ENCODE results near the gene YAE1. TPM values are rescaled to one million over a fixed set of nuclear protein-coding genes. Genes with fewer than 3 reads are reported as not detected.
"Not testable (repeated sequence)": the region's sequence is repeated elsewhere in the genome, so short reads cannot be mapped to it uniquely, and the experiment has no call there.

YAE1 gene
- total RNA-seq, 2 donors from 2014 or later: 7.1 to 9.0 TPM

DNA sequence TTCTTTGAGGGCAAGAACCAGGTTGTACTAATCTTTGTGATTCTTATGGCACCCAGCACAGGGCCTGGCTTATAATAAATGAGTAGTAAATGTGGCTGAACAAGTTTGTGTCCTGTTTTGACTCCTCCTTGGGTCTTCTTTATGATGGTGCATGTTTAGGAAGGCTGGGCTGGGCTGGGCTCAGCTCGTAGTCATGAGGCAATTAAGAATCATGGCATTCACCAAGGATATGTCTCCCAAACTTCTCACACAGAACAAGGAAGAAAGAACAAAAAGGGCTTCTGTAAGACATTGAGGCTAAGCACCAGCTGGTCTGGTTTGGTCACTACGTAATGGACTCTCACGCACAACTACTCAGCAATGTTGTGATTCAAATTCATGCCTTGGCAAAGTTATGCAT, 30.5 kb upstream of the YAE1 start:
- Mint-ChIP-seq H3K4me3 (no peak overlapping the region), H3K27ac (no peak overlapping the region), H3K36me3 (no peaks in the 10 kb centered on the region), H3K27me3 (peaks cover 4 to 15% of the 10 kb centered on the region in 2 donors), H3K4me1 (ENCODE audit: low read depth in 2 of 2) (no peaks in the 10 kb centered on the region), H3K9me3 (no peaks in the 10 kb centered on the region)
- ATAC-seq (no peak), DNase-seq (ENCODE audit: low spot score) (no peak)

DNA sequence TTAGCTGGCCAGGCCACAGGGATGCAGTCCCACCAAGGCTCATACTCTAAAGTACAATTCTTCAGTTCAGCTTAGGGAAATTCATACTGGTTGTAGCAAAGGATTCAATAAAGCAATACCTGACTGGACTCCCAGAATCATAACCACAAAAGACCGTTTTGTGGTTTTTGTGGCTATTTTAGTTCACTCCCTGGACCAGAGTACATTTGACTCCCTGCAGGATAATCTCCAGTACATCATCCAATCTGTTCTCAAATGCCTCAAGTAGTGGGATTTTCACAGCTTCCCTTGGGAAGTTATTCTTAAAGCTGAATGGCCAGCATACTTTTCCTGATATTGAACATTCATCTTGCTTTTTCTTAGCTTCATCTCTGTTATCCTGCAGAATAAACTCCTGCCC, 29.3 kb upstream of the YAE1 start:
- DNase-seq (ENCODE audit: low spot score) (no peak), ATAC-seq (no peak)
- H3K36me3 Mint-ChIP-seq: no peaks in the 10 kb centered on the region
- peaks cover 7 to 20% of the 10 kb centered on the region in 2 donors for H3K27me3 Mint-ChIP-seq
- H3K4me1 Mint-ChIP-seq (ENCODE audit: low read depth in 2 of 2): no peaks in the 10 kb centered on the region
- H3K9me3 Mint-ChIP-seq: no peaks in the 10 kb centered on the region
- no peak overlapping the region for H3K4me3 Mint-ChIP-seq
- H3K27ac Mint-ChIP-seq: no peak overlapping the region

DNA sequence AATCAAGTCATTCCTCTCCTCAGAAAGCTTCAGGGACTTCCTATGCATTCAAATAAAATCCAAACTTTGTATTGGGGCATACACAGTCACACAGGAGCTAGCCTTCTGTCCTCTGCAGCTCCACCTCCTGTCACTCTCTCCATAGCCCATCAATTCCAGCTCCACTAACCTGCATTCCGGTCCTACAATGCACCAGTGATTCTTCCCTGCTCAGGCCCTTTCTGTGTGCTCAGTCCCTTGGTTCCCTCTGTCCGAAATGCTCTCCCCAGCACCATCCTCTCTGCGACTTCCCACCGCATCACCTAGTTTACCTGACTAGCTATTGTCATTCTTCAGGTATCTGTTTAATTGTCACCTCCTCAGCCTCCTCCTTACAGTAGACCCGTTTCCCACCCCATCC, 26.4 kb upstream of the YAE1 start:
- ATAC-seq (no peak), DNase-seq (ENCODE audit: low spot score) (no peak)
- Mint-ChIP-seq H3K4me1 (ENCODE audit: low read depth in 2 of 2) (no peaks in the 10 kb centered on the region), H3K9me3 (no peaks in the 10 kb centered on the region), H3K36me3 (no peaks in the 10 kb centered on the region), H3K4me3 (no peak overlapping the region), H3K27ac (no peak overlapping the region), H3K27me3 (peaks cover 18 to 34% of the 10 kb centered on the region in 2 donors)

DNA sequence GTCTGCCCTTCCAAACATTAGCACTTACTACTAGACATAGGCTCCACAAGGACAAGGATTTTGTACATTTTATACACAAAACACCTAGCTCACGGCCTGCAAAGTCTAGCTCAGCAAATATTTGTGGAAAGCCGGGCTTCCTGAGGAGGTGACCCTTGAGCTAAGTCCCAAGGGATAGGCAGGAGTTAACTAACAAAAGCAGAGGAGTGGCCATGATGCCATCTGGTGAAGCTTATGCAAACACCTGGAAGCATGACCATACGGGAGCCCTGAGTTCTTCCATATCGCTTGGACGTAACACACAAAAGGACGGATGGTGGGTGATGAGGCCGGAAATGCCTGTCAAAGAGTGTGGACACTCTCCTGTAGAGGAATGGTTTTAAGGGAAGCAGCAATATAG, 25.9 kb upstream of the YAE1 start:
- no peaks in the 10 kb centered on the region for H3K4me1 Mint-ChIP-seq (ENCODE audit: low read depth in 2 of 2)
- DNase-seq (ENCODE audit: low spot score): no peak
- H3K4me3 Mint-ChIP-seq: no peak overlapping the region
- no peak overlapping the region for H3K27ac Mint-ChIP-seq
- peaks cover 18 to 34% of the 10 kb centered on the region in 2 donors for H3K27me3 Mint-ChIP-seq
- ATAC-seq: no peak
- no peaks in the 10 kb centered on the region for H3K9me3 Mint-ChIP-seq
- H3K36me3 Mint-ChIP-seq: no peaks in the 10 kb centered on the region

DNA sequence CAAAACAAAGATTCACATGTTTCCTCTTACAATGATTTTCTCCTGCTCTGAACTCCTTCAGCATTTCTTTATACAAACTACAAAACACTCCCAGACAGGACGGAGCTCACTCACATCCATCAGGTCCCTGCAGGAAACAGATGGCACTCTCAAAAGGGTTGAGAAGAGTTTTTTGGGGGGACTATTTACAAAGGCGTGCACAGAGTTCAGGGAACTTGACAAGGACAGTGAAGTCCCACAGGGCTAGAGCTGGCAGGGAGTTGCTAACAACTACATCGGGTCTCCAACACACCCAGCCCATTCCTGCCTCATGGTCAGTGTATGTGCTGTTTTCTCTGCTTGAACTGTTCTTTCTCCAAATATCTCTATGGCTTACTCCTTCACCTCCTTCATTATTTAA, 24.7 kb upstream of the YAE1 start:
- DNase-seq (ENCODE audit: low spot score): no peak
- Mint-ChIP-seq H3K27me3 (peaks cover 18 to 34% of the 10 kb centered on the region in 2 donors), H3K4me1 (ENCODE audit: low read depth in 2 of 2) (no peaks in the 10 kb centered on the region), H3K36me3 (no peaks in the 10 kb centered on the region), H3K4me3 (no peak overlapping the region), H3K9me3 (no peaks in the 10 kb centered on the region), H3K27ac (no peak overlapping the region)
- no peak for ATAC-seq

DNA sequence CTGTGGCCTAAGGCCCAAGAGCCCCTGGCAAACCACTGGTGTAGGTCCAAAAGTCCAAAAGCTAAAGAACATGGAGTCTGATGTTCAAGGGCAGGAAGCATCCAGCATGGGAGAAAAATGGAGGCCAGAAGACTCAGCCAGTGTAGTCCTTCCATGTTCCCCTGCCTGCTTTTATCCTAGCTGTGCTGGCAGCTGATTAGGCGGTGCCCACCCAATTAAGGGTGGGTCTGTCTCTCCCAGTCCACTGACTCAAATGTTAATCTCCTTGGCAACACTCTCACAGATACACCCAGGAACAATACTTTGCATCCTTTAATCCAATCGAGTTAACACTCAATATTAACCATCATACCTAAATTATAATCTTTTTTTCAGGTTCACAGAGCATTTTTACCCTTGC, 21.4 kb upstream of the YAE1 start:
- Mint-ChIP-seq H3K36me3 (peaks cover 14% of the 10 kb centered on the region), H3K27me3 (peaks cover 22 to 27% of the 10 kb centered on the region in 2 donors)
- not testable (repeated sequence) for H3K27ac Mint-ChIP-seq; H3K9me3 Mint-ChIP-seq; ATAC-seq; H3K4me1 Mint-ChIP-seq (ENCODE audit: low read depth in 2 of 2); H3K4me3 Mint-ChIP-seq; DNase-seq (ENCODE audit: low spot score)

DNA sequence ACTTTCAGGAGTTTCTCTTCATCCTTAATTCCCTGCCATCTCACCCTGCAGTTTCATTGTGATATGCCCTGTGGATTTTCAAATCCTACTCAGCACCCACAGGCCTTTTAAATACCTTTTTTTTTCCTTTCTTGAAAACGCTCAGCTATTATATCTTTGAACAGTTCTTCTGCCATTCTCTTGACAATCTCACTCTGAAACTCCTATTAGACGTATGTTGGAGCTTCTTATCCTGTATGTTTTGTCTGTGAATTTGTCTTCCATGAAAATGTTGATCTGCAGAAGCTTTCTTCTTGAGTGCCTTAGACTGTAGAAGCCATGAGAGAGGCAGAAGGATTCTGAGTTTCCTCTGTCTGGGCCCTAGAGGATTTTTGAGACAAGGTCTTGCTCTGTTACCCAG, 18.9 kb upstream of the YAE1 start:
- Mint-ChIP-seq H3K27ac (no peak overlapping the region), H3K4me3 (no peak overlapping the region), H3K9me3 (peaks cover 7% of the 10 kb centered on the region), H3K27me3 (peaks cover 10 to 20% of the 10 kb centered on the region in 2 donors), H3K4me1 (ENCODE audit: low read depth in 2 of 2) (no peaks in the 10 kb centered on the region), H3K36me3 (peaks cover 14% of the 10 kb centered on the region)
- ATAC-seq (no peak), DNase-seq (ENCODE audit: low spot score) (no peak)

DNA sequence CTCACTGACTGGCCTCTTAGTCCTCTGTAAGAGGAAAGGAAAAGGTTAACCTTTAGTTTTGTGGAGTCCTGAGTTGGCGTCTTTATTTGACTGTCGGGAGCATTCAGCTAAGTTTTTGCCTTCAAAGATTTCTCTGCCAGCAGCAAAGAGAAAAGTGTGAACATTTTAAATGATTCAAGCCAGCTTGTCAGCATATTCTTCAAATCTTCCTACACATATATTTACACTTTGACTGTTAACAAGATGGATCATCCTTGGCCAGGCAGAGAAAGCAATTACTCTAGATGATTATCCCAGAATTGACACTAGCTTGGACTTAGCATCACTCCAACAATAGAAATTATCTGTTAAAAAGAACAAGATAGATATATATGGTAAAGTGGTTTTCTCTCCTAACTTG, 15.8 kb upstream of the YAE1 start:
- Mint-ChIP-seq H3K4me1 (ENCODE audit: low read depth in 2 of 2) (no peaks in the 10 kb centered on the region), H3K4me3 (no peak overlapping the region), H3K36me3 (peaks cover 14% of the 10 kb centered on the region), H3K27ac (no peak overlapping the region), H3K9me3 (peaks cover 7% of the 10 kb centered on the region), H3K27me3 (peaks cover 19 to 20% of the 10 kb centered on the region in 2 donors)
- no peak for ATAC-seq
- no peak for DNase-seq (ENCODE audit: low spot score)

DNA sequence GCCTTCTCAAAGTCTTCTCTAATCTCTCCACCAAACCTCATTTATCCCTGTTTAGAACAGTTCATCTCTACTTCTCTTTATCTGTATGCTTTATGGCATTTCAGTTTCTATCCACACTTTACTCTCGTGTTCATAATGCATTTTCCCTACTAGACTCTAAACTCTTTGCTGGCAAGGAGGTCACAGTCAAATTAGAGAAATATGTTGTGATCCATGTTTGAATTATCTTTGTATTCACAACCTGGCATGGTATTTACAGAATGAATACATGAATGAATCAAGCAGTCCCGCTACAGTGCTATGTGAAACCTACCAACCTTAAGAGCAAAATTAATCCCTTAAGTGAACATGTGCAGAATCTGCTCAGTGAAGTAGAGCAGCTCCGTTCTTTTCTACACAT, 12.8 kb upstream of the YAE1 start:
- no peaks in the 10 kb centered on the region for H3K9me3 Mint-ChIP-seq
- no peak overlapping the region for H3K4me3 Mint-ChIP-seq
- H3K27me3 Mint-ChIP-seq: peaks cover 24 to 43% of the 10 kb centered on the region in 2 donors
- H3K4me1 Mint-ChIP-seq (ENCODE audit: low read depth in 2 of 2): no peaks in the 10 kb centered on the region
- no peak overlapping the region for H3K27ac Mint-ChIP-seq
- peaks cover 1% of the 10 kb centered on the region for H3K36me3 Mint-ChIP-seq
- ATAC-seq (no peak), DNase-seq (ENCODE audit: low spot score) (no peak)

DNA sequence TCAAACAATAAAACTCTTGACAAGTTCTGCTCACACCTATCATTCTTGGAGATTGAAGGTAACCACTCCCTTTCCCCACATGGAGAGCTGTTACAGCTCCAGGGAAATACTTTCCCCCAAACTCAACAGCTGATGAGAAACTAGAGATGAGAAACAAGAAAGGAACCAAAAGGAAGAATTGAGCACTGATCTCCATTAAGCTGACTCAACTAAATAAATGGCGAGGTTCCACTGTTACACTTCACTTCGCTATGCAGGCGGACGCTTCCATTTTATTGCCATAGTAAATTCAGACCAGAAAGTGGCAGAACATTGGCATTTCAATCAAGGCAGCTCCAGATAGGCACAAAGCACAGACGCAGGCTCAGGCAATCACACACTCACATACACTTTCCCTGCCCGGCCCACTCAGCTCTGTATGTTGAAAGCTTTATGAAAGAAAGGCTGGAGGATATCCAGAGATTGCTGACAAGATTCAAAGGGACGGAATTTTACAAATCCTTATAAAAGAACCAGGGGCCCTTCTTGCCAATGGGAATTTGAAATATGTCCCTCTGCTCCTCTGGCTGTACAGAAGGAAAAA, 11.5 kb upstream of the YAE1 start:
- no peaks in the 10 kb centered on the region for H3K4me1 Mint-ChIP-seq (ENCODE audit: low read depth in 2 of 2)
- DNase-seq (ENCODE audit: low spot score) (no peak), ATAC-seq (no peak)
- no peak overlapping the region for H3K4me3 Mint-ChIP-seq
- H3K36me3 Mint-ChIP-seq: no peaks in the 10 kb centered on the region
- H3K27ac Mint-ChIP-seq: no peak overlapping the region
- H3K27me3 Mint-ChIP-seq: peaks cover 24 to 43% of the 10 kb centered on the region in 2 donors
- no peaks in the 10 kb centered on the region for H3K9me3 Mint-ChIP-seq

DNA sequence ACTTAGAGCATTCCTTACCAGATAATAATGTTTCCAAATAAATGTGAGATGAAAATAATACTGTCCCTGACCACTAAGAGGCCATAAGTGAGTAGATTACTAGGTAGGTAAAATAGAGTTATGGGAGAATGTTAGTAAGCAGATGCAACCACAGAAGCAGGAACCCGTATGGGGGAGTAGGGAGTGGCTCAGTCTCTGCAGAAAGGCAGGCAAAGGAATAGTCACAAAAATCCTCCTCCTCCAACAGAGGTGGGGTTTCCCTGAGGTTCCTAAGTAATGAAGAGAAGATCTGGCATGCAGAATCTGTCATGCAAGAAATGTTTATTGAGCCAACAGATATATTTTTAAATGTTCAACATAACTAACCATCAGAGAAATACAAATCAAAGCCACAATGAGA, 9.0 kb upstream of the YAE1 start:
- no peak overlapping the region for H3K27ac Mint-ChIP-seq
- peaks cover 26 to 55% of the 10 kb centered on the region in 2 donors for H3K27me3 Mint-ChIP-seq
- no peaks in the 10 kb centered on the region for H3K36me3 Mint-ChIP-seq
- DNase-seq (ENCODE audit: low spot score) (no peak), ATAC-seq (no peak)
- no peaks in the 10 kb centered on the region for H3K4me1 Mint-ChIP-seq (ENCODE audit: low read depth in 2 of 2)
- H3K4me3 Mint-ChIP-seq: no peak overlapping the region
- H3K9me3 Mint-ChIP-seq: no peaks in the 10 kb centered on the region

DNA sequence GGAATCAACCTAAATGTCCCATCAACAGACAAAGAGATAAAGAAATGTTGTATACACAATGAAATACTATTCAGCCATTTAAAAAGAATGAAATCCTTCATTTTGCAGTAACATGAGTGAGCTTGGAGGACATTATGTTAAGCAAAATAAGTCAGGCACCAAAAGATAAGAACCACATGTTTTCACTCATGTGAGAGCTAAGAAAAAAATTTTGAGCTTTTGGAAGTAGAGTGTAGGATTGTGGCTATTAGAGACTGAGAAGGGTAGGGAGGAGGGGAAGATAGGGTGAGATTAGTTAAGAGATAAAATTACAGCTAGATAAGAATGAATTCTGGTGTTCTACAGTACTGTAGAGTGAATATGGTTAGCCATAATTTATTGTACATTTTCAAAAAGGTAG, 8.3 kb upstream of the YAE1 start:
- Mint-ChIP-seq H3K27me3 (peaks cover 26 to 55% of the 10 kb centered on the region in 2 donors), H3K4me3 (no peak overlapping the region), H3K4me1 (ENCODE audit: low read depth in 2 of 2) (no peaks in the 10 kb centered on the region), H3K9me3 (no peaks in the 10 kb centered on the region), H3K27ac (no peak overlapping the region), H3K36me3 (no peaks in the 10 kb centered on the region)
- ATAC-seq (no peak), DNase-seq (ENCODE audit: low spot score) (no peak)

DNA sequence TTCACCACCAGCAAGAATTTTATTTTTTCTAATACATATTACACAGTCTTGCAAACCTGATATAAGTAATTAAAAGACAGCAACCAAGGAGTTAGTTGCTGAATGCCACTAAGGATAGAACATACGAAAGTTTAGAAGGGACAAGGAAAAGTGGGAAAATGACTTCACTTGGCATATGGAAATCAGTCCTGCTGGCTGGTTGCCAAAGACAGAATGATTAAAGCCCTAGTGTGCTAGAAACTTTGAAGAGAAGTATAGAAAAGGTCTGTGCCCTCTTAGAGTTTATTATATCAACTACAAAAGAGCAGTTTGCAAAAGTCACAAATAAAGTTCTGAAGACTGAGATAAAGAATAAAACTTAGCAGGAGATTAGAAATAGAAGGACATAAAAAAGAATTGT, 5.8 kb upstream of the YAE1 start:
- Mint-ChIP-seq H3K27ac (no peak overlapping the region), H3K4me3 (no peak overlapping the region), H3K27me3 (peaks cover 17 to 37% of the 10 kb centered on the region in 2 donors), H3K4me1 (ENCODE audit: low read depth in 2 of 2) (peaks cover under 1 to 1% of the 10 kb centered on the region in 2 donors), H3K9me3 (no peaks in the 10 kb centered on the region), H3K36me3 (no peaks in the 10 kb centered on the region)
- ATAC-seq: no peak
- DNase-seq (ENCODE audit: low spot score): no peak

DNA sequence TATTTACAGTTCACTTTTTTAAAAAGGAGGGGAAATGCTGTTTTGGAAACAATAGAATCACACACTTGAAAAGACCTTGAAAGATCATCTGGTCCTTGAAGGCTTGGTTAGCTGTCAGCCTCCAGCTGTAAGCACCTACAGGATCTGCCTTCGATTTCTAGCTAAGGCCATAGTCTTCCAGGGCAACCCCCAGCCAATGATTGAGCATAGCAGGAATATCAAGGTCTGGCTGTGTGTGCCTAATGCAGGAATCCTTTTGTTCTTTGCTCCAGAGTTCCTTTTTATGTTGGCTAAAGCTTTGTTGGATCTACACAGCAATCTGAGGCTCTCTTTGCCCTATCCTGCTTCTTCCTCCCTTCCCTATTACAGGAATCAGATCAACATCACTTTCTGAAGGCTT, 5.2 kb upstream of the YAE1 start:
- H3K4me1 Mint-ChIP-seq (ENCODE audit: low read depth in 2 of 2): peaks cover 6 to 7% of the 10 kb centered on the region in 2 donors
- DNase-seq (ENCODE audit: low spot score) (no peak), ATAC-seq (no peak)
- H3K27ac Mint-ChIP-seq: no peak overlapping the region
- H3K36me3 Mint-ChIP-seq: no peaks in the 10 kb centered on the region
- H3K9me3 Mint-ChIP-seq: no peaks in the 10 kb centered on the region
- no peak overlapping the region for H3K4me3 Mint-ChIP-seq
- peaks cover 17 to 34% of the 10 kb centered on the region in 2 donors for H3K27me3 Mint-ChIP-seq

DNA sequence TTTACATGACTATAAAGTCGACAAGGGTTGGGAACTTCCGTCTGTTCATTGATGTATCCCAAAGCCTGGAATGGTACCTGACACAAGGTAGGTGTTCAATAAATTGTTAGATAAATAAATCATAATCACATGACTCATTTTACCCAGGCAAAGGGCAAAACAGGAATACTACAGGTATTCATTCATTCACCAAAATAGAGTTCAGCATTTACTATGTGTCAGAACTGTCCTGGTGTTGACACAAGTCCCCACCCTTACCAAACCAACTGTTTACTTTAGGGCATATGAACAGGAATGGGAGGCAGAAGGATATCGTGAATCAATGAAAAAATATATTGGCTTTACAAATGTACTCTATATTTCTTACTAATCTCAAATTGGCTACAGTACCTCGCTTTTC, 666 bp upstream of the YAE1 start:
- Mint-ChIP-seq H3K27ac (peak overlapping the region; percentile 82 to 88), H3K27me3 (peaks cover 5 to 10% of the 10 kb centered on the region in 2 donors), H3K9me3 (no peaks in the 10 kb centered on the region), H3K4me1 (ENCODE audit: low read depth in 2 of 2) (peaks cover 19 to 24% of the 10 kb centered on the region in 2 donors), H3K4me3 (peak overlapping the region; percentile 97), H3K36me3 (no peaks in the 10 kb centered on the region)
- DNase-seq (ENCODE audit: low spot score) (no peak), ATAC-seq (no peak)

Measured in natural killer cell treated with Interleukin-12 subunit alpha and Interleukin-12 subunit beta and Interleukin-15 and Interleukin-18, amount 100 ng/mL, for 72 hours (primary cell).